Vagina (tissue), 2 donors: ENCODE measurements around the gene OGT.

Experiments
- CTCF ChIP-seq, 3 experiments: fragments of 450-650 bp in 2 of 3; fragments of 200-600 bp in 1 of 3; sonication (generic) in 1 of 3; IDR thresholded peaks; one replicate each; pipeline ENCODE4 v1.5.1; 2017 to 2019; ENCODE audit warnings: antibody characterized with exemption in 3 of 3, mild to moderate bottlenecking in 2 of 3, moderate library complexity in 2 of 3
- POLR2A ChIP-seq, 2 donors: fragments of 450-650 bp; IDR thresholded peaks; one replicate each; pipeline ENCODE4 v1.6.1; 2017; ENCODE audit warnings: antibody characterized with exemption in 2 of 2, mild to moderate bottlenecking in 2 of 2, moderate library complexity in 2 of 2
- POLR2AphosphoS5 ChIP-seq, 2 donors: sonication (generic); formaldehyde crosslinking; IDR thresholded peaks; one replicate each; pipeline ENCODE4 v1.9.0; 2017; ENCODE audit warnings: antibody characterized with exemption in 2 of 2, mild to moderate bottlenecking in 2 of 2, low read depth in 1 of 2; ENCODE audit not compliant: insufficient read depth in 1 of 2

GRCh38 chrX:71604141-71604540 is 71.2 kb downstream of the OGT start:
- no peak for TF ChIP-seq CTCF (IDR thresholded peaks at IDR 0.05)
- no peak for TF ChIP-seq POLR2A (IDR thresholded peaks at IDR 0.05)
- TF ChIP-seq POLR2AphosphoS5 (IDR thresholded peaks at IDR 0.05; ENCODE audit: insufficient read depth in 1 of 2, low read depth in 1 of 2): no peak
